HG03097 (cell line): ENCODE results near the gene DAPL1.

Experiments
- ATAC-seq: cut with Tn5 transposase; IDR thresholded peaks from one replicate; pipeline ENCODE4 v1.9.1; 2021; ENCODE audit not compliant: unreplicated experiment, low FRiP score

Gene DAPL1

GRCh38 chr2:158795195-158795924 is at the start of gene DAPL1:
DAPL1 (plus strand) TSS chr2:158795317; CDS start chr2:158795373, 56 bp downstream.
- no peak for ATAC-seq

- ATAC-seq = no peak
These were observed 49.2 kb upstream of the DAPL1 start for GRCh38 chr2:158745866-158746382.

- ATAC-seq = no peak
These were observed 48.6 kb upstream of the DAPL1 start for GRCh38 chr2:158746488-158746887.

GRCh38 chr2:158747281-158747680 is 47.8 kb upstream of the DAPL1 start:
- ATAC-seq = no peak

GRCh38 chr2:158748926-158749590 is 46.1 kb upstream of the DAPL1 start:
- ATAC-seq = no peak

- no peak for ATAC-seq
These were observed 44.5 kb upstream of the DAPL1 start for GRCh38 chr2:158750458-158751125.

- peak; percentile 82 for ATAC-seq
These were observed 41.2 kb upstream of the DAPL1 start for GRCh38 chr2:158753641-158754611.

GRCh38 chr2:158755310-158756087 is 39.6 kb upstream of the DAPL1 start:
- no peak for ATAC-seq

GRCh38 chr2:158756331-158756730 is 38.8 kb upstream of the DAPL1 start:
- no peak for ATAC-seq

- no peak for ATAC-seq
These were observed 38.1 kb upstream of the DAPL1 start for GRCh38 chr2:158756976-158757375.

- ATAC-seq = no peak
These were observed 34.2 kb upstream of the DAPL1 start for GRCh38 chr2:158760887-158761286.

- ATAC-seq = no peak
These were observed 33.5 kb upstream of the DAPL1 start for GRCh38 chr2:158761621-158762020.

GRCh38 chr2:158762336-158762735 is 32.8 kb upstream of the DAPL1 start:
- ATAC-seq = no peak

GRCh38 chr2:158766524-158766923 is 28.6 kb upstream of the DAPL1 start:
- ATAC-seq = no peak

- ATAC-seq = no peak
These were observed 22.6 kb upstream of the DAPL1 start for GRCh38 chr2:158772306-158773078.

- ATAC-seq = no peak
These were observed 22.0 kb upstream of the DAPL1 start for GRCh38 chr2:158773121-158773520.

- ATAC-seq = no peak
These were observed 20.4 kb upstream of the DAPL1 start for GRCh38 chr2:158774681-158775080.

GRCh38 chr2:158775273-158776027 is 19.7 kb upstream of the DAPL1 start:
- ATAC-seq = no peak
